Ascending aorta (tissue), 2 donors: ENCODE data around the gene C6orf62. TPM values are rescaled to one million over a fixed set of nuclear protein-coding genes. Genes with fewer than 3 reads are reported as not detected.
A peak's percentile ranks its signal among the peaks of the same experiment; 100 is the strongest.
"Not testable (repeated sequence)": the region's sequence is repeated elsewhere in the genome, so short reads cannot be mapped to it uniquely, and the experiment has no call there.

Source experiments
- DNase-seq, 2 donors: peaks; one replicate each; pipeline ENCODE4 v3.0.0-alpha.2; 2019; ENCODE audit warnings: low spot score in 2 of 2
- H3K27ac ChIP-seq, 2 donors: fragments of 200-600 bp; sonication (generic); one replicate each; pipeline ENCODE4 v1.5.1; 2016 to 2017; ENCODE audit warnings: mild to moderate bottlenecking in 1 of 2
- H3K27me3 ChIP-seq: fragments of 200-600 bp; sonication (generic); one replicate; pipeline ENCODE4 v1.5.1; 2017
- H3K36me3 ChIP-seq, 2 donors: fragments of 200-600 bp; sonication (generic); one replicate each; pipeline ENCODE4 v1.5.1; 2016
- H3K4me1 ChIP-seq, 2 donors: fragments of 200-600 bp; sonication (generic); one replicate each; pipeline ENCODE4 v1.5.1; 2016 to 2017; ENCODE audit warnings: mild to moderate bottlenecking in 1 of 2
- H3K4me3 ChIP-seq, 2 donors: fragments of 200-600 bp; sonication (generic); one replicate each; pipeline ENCODE4 v1.5.1; 2016 to 2017; ENCODE audit warnings: mild to moderate bottlenecking in 1 of 2
- H3K9me3 ChIP-seq, 2 donors: fragments of 200-600 bp; sonication (generic); one replicate each; pipeline ENCODE4 v1.5.1; 2016
- intact Hi-C: fragments of 100-400 bp; cut with DNase I; formaldehyde crosslinking; loops from one replicate; pipeline ENCODE4 v1.15.1; 2023
- total RNA-seq: library from RNA; depleted of rRNA; stranded (reverse); fragments of >200 nt; gene quantifications from one replicate; pipeline ENCODE4 v1.1.0, GENCODE V29; 2016
- TF ChIP-seq, protein P1 (sequence below), 3 experiments: fragments of 200-600 bp in 2 of 3; fragments of 450-650 bp in 1 of 3; sonication (generic) in 2 of 3; IDR thresholded peaks; one replicate each; pipeline ENCODE4 v1.5.1; 2016 to 2019; ENCODE audit warnings: antibody characterized with exemption in 3 of 3, mild to moderate bottlenecking in 1 of 3, moderate library complexity in 1 of 3

C6orf62 gene
- total RNA-seq, 1 donor from 2014 or later: 29.6 TPM

DNA sequence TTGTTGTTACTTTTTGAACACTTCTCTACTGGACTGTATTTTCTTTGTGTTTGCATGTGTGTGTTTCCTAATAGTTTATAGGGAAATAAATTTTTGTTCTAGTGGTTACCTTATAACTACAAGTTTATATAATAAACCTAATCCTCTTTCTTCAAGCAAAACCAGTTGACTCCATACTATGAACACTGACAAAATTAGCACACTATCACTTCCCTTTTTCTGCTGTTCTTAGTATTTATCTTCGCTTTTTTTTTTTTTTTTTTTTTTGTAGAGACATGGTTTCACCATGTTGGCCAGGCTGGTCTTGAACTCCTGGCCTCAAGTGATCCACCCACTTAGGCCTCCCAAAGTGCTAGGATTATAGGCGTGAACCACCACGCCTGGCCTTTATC is 25.0 kb upstream of the C6orf62 start:
- intact Hi-C loops: loop anchor here (2.0 kb wide), 1 partner anchor 23 kb away; no protein-coding TSS in a partner anchor
- H3K4me1 ChIP-seq: no peaks in the 10 kb centered on the region
- peak overlapping the region in 1 of 2 donors; percentile 9 for H3K27ac ChIP-seq
- no peak for DNase-seq
- TF ChIP-seq, protein P1, sequence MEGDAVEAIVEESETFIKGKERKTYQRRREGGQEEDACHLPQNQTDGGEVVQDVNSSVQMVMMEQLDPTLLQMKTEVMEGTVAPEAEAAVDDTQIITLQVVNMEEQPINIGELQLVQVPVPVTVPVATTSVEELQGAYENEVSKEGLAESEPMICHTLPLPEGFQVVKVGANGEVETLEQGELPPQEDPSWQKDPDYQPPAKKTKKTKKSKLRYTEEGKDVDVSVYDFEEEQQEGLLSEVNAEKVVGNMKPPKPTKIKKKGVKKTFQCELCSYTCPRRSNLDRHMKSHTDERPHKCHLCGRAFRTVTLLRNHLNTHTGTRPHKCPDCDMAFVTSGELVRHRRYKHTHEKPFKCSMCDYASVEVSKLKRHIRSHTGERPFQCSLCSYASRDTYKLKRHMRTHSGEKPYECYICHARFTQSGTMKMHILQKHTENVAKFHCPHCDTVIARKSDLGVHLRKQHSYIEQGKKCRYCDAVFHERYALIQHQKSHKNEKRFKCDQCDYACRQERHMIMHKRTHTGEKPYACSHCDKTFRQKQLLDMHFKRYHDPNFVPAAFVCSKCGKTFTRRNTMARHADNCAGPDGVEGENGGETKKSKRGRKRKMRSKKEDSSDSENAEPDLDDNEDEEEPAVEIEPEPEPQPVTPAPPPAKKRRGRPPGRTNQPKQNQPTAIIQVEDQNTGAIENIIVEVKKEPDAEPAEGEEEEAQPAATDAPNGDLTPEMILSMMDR (IDR thresholded peaks at IDR 0.05): no peak
- H3K27me3 ChIP-seq: no peaks in the 10 kb centered on the region
- no peaks in the 10 kb centered on the region for H3K9me3 ChIP-seq
- no peak overlapping the region for H3K4me3 ChIP-seq
- no peaks in the 10 kb centered on the region for H3K36me3 ChIP-seq

DNA sequence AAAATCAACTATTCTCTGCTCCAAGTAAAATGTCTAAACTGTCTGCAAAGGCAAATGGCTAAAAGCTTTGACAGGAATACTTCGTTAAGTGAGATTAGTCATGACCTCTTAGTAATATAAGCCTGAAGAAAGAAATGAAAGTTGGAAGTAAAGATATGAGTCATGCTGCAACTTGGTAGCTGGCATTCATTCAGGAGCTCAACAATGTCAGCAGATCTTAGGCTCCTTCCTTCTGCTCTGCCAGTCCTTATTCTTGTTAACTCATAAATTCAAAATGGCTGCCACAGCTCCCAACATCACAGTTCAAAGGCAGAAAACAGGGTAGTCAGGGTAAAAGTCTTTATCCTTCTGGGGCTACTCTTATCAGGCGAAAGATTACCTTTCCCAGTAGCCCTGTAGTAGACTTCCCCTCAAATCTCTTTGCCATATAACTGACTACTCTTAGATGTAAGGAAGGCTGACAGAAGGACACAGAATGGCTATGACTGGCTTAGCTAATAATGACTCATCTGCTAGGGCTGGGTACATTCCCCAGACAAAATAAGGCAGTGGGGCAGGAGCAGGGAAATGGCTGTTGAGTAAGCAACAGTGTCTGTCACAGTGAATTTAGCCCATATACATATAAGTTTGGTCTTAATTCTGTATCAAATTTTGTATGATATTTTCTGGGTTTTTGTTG is 24.4 kb upstream of the C6orf62 start:
- intact Hi-C loops: loop anchor here (2.0 kb wide), 1 partner anchor 23 kb away; no protein-coding TSS in a partner anchor
- TF ChIP-seq, protein P1 (IDR thresholded peaks at IDR 0.05): no peak
- H3K36me3 ChIP-seq: no peaks in the 10 kb centered on the region
- peak overlapping the region; percentile 9 to 34 for H3K27ac ChIP-seq
- peak in 1 of 2 donors; percentile 67 for DNase-seq
- no peaks in the 10 kb centered on the region for H3K27me3 ChIP-seq
- no peaks in the 10 kb centered on the region for H3K9me3 ChIP-seq
- H3K4me3 ChIP-seq: peak overlapping the region in 1 of 2 donors; percentile 24
- H3K4me1 ChIP-seq: no peaks in the 10 kb centered on the region

DNA sequence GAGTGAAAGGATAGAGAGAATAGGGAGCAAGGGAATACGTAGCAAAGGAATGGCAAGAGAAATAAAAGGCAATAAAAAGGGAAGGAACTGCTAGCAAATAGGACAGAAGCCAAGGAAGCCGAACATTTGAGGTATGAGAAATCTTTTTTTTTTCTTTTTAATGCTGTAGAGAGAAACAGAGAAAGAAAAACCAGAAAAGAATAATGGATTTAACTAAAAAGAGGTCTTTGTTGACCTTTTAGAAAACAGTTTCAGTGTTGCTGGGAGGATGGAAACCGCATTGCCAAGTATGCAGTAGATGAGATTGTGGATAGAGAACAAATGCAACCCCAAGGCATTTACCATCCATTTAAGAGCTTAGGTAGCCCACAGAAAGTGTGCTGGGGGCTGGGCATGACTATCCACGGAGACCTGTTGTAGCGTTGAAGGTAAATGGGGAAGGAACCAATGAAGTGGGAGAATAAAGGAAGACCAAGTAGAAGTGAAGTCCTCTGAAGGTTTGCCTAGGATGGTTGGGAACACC is 23.3 kb upstream of the C6orf62 start:
- H3K36me3 ChIP-seq: no peaks in the 10 kb centered on the region
- H3K27me3 ChIP-seq: no peaks in the 10 kb centered on the region
- no peaks in the 10 kb centered on the region for H3K4me1 ChIP-seq
- H3K4me3 ChIP-seq: no peak overlapping the region
- H3K27ac ChIP-seq: peak overlapping the region in 1 of 2 donors; percentile 9
- TF ChIP-seq, protein P1 (IDR thresholded peaks at IDR 0.05): no peak
- intact Hi-C loops: loop anchor here (2.0 kb wide), 1 partner anchor 21 kb away; no protein-coding TSS in a partner anchor
- DNase-seq: no peak
- no peaks in the 10 kb centered on the region for H3K9me3 ChIP-seq

DNA sequence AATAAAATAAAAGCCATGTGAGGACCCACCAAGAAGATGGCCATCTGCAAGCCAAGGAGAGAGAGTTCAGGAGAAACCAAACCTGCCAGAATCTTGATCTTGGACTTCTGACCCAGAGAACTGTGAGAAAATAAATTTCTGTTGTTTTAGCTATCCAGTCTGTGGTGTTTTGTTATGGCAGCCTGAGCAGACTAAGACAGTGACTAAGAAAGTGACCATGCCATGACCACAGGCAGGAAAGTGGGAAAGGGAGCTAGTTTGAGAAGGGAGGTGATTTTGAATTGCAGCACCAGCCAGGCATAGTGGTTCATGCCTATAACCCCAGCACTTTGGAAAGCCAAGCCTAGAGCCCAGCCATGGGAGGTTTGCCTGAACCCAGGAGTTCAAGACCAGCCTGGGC is 21.9 kb upstream of the C6orf62 start:
- no peaks in the 10 kb centered on the region for H3K27me3 ChIP-seq
- no peaks in the 10 kb centered on the region for H3K4me1 ChIP-seq
- H3K27ac ChIP-seq: no peak overlapping the region
- H3K4me3 ChIP-seq: no peak overlapping the region
- TF ChIP-seq, protein P1 (IDR thresholded peaks at IDR 0.05): no peak
- intact Hi-C loops: no loop called here
- DNase-seq: no peak
- no peaks in the 10 kb centered on the region for H3K36me3 ChIP-seq
- H3K9me3 ChIP-seq: no peaks in the 10 kb centered on the region

DNA sequence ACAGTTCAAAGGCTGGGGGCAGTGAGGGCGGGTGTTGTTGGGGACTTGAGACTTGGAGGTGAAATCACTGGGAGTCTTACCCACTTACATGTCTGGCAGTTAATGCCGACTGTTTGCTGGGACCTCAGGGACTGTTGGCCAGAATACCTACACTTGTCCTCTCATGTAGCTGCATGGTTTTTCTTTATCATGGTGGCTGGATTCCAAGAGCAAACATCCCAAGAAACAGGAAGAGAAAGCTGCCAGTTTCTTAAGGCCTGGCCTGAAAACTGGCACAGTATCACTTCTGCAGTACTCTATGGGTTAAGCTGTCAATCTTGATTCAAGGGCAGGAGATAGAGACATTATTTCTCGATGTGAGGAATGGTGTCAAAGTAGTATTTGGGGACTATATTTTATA is 19.8 kb upstream of the C6orf62 start:
- Histone ChIP-seq H3K4me1 (no peaks in the 10 kb centered on the region), H3K9me3 (no peaks in the 10 kb centered on the region), H3K4me3 (no peak overlapping the region), H3K36me3 (no peaks in the 10 kb centered on the region), H3K27me3 (no peaks in the 10 kb centered on the region), H3K27ac (no peak overlapping the region)
- TF ChIP-seq, protein P1 (IDR thresholded peaks at IDR 0.05): no peak
- intact Hi-C loops: no loop called here
- DNase-seq: no peak

DNA sequence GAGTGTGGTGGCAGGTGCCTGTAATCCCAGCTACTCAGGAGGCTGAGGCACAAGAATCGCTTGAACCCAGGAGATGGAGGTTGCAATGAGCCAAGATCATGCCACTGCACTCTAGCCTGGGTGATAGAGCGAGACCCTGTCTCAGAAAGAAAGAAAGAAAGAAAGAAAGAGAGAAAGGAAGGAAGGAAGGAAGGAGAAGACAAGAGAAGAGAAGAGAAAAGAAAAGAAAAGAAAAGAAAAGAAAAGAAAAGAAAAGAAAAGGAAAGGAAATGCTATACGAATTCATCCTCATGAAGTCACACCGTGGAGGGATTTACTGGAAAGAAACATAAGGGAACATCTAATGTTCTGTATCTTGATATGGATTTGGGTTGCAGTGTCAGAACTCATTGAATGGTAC is 15.8 kb upstream of the C6orf62 start:
- H3K27me3 ChIP-seq, H3K36me3 ChIP-seq, DNase-seq, intact Hi-C loops, H3K4me3 ChIP-seq, H3K9me3 ChIP-seq, H3K4me1 ChIP-seq, H3K27ac ChIP-seq: not testable (repeated sequence)
